HUES64 (cell line): ENCODE measurements around the gene GRK3.

Experiments used
- H3K27ac ChIP-seq: 2 replicates; pipeline ENCODE4 v1.7.0; 2013; ENCODE audit warnings: low read depth, low read length, inconsistent platforms
- H3K27me3 ChIP-seq: 2 replicates; pipeline ENCODE4 v1.6.1; 2013; ENCODE audit warnings: mild to moderate bottlenecking, low read length; ENCODE audit not compliant: insufficient read depth
- H3K36me3 ChIP-seq: 2 replicates; pipeline ENCODE4 v1.6.1; 2013; ENCODE audit warnings: mild to moderate bottlenecking, low read length; ENCODE audit not compliant: insufficient read depth
- H3K4me1 ChIP-seq: 2 replicates; pipeline ENCODE4 v1.6.1; 2013; ENCODE audit warnings: mild to moderate bottlenecking, low read length, moderate library complexity; ENCODE audit not compliant: insufficient read depth
- H3K4me3 ChIP-seq: 2 replicates; pipeline ENCODE4 v1.5.1; 2013; ENCODE audit warnings: mild to moderate bottlenecking, low read length, moderate library complexity
- H3K9ac ChIP-seq: 2 replicates; pipeline ENCODE4 v1.6.1; 2013; ENCODE audit warnings: mild to moderate bottlenecking, low read depth, low read length
- H3K9me3 ChIP-seq: 2 replicates; pipeline ENCODE4 v1.6.1; 2013; ENCODE audit warnings: low read depth, low read length; ENCODE audit not compliant: insufficient read depth
- WGBS: fragments of 150-250, 120-280 bp; methylation state at CpG from one replicate; pipeline ENCODE4 v1.1.7; 2013; ENCODE audit warnings: missing lambda C conversion rate; 5-methylcytosine and 5-hydroxymethylcytosine counted together

GRK3 gene

GRCh38 chr22:25645266-25645665 is 80.8 kb downstream of the GRK3 start:
- no peaks in the 10 kb centered on the region for H3K36me3 ChIP-seq
- H3K27me3 ChIP-seq, result no peaks in the 10 kb centered on the region
- WGBS, result 96% methylated on average over 6 of the region's 6 CpGs
- peaks cover 25% of the 10 kb centered on the region for H3K4me1 ChIP-seq
- 0 out of 2 replicates have a peak, but pooled peaks cover under 1% of the 10 kb centered on the region for H3K9me3 ChIP-seq
- no peak overlapping the region for H3K9ac ChIP-seq
- H3K4me3 ChIP-seq, result no peak overlapping the region
- H3K27ac ChIP-seq, result no peak overlapping the region

GRCh38 chr22:25645964-25646363 is 81.5 kb downstream of the GRK3 start:
- Histone ChIP-seq H3K9me3 (no peaks in the 10 kb centered on the region), H3K27ac (no peak overlapping the region), H3K4me3 (no peak overlapping the region), H3K4me1 (peaks cover 24% of the 10 kb centered on the region), H3K36me3 (no peaks in the 10 kb centered on the region), H3K9ac (no peak overlapping the region), H3K27me3 (no peaks in the 10 kb centered on the region)
- 100% methylated on average over 1 of the region's 1 CpG for WGBS

GRCh38 chr22:25650833-25651232 is 86.4 kb downstream of the GRK3 start:
- H3K9ac ChIP-seq, result no peak overlapping the region
- H3K27ac ChIP-seq, result no peak overlapping the region

GRCh38 chr22:25651332-25652085 is 87.0 kb downstream of the GRK3 start:
- no peak overlapping the region for H3K9ac ChIP-seq
- no peaks in the 10 kb centered on the region for H3K9me3 ChIP-seq
- WGBS, result 100% methylated on average over 3 of the region's 4 CpGs
- H3K4me3 ChIP-seq, result no peak overlapping the region
- no peaks in the 10 kb centered on the region for H3K36me3 ChIP-seq
- H3K27me3 ChIP-seq, result no peaks in the 10 kb centered on the region
- H3K4me1 ChIP-seq, result no peaks in the 10 kb centered on the region
- H3K27ac ChIP-seq, result no peak overlapping the region

More at GRCh38 chr22:25650833-25651232, 86.4 kb downstream of the GRK3 start:
- Histone ChIP-seq H3K36me3 (no peaks in the 10 kb centered on the region), H3K4me1 (no peaks in the 10 kb centered on the region), H3K27me3 (no peaks in the 10 kb centered on the region), H3K9me3 (no peaks in the 10 kb centered on the region), H3K4me3 (no peak overlapping the region)

GRCh38 chr22:25654676-25655075 is 90.2 kb downstream of the GRK3 start:
- no peaks in the 10 kb centered on the region for H3K27me3 ChIP-seq
- no peak overlapping the region for H3K4me3 ChIP-seq
- no peaks in the 10 kb centered on the region for H3K9me3 ChIP-seq
- no peak overlapping the region for H3K27ac ChIP-seq
- H3K9ac ChIP-seq, result no peak overlapping the region
- H3K4me1 ChIP-seq, result no peaks in the 10 kb centered on the region
- no peaks in the 10 kb centered on the region for H3K36me3 ChIP-seq

- no peaks in the 10 kb centered on the region for H3K4me1 ChIP-seq
- no peaks in the 10 kb centered on the region for H3K27me3 ChIP-seq
- no peak overlapping the region for H3K4me3 ChIP-seq
- H3K36me3 ChIP-seq, result no peaks in the 10 kb centered on the region
- H3K9ac ChIP-seq, result no peak overlapping the region
- H3K9me3 ChIP-seq, result no peaks in the 10 kb centered on the region
- no peak overlapping the region for H3K27ac ChIP-seq
- WGBS, result 95% methylated on average over 4 of the region's 4 CpGs
Measured at GRCh38 chr22:25655371-25655935, 91.0 kb downstream of the GRK3 start.

- Histone ChIP-seq H3K9ac (no peak overlapping the region), H3K36me3 (no peaks in the 10 kb centered on the region), H3K27ac (no peak overlapping the region), H3K4me1 (no peaks in the 10 kb centered on the region), H3K9me3 (no peaks in the 10 kb centered on the region), H3K4me3 (no peak overlapping the region), H3K27me3 (no peaks in the 10 kb centered on the region)
Measured at GRCh38 chr22:25656724-25657123, 92.2 kb downstream of the GRK3 start.

- Histone ChIP-seq H3K36me3 (no peaks in the 10 kb centered on the region), H3K4me1 (no peaks in the 10 kb centered on the region), H3K9me3 (no peaks in the 10 kb centered on the region), H3K27me3 (no peaks in the 10 kb centered on the region), H3K27ac (no peak overlapping the region), H3K4me3 (no peak overlapping the region), H3K9ac (no peak overlapping the region)
- 93% methylated on average over 4 of the region's 4 CpGs for WGBS
Measured at GRCh38 chr22:25658633-25659032, 94.2 kb downstream of the GRK3 start.

GRCh38 chr22:25659413-25659812 is 94.9 kb downstream of the GRK3 start:
- WGBS, result 87% methylated on average over 2 of the region's 2 CpGs
- Histone ChIP-seq H3K9me3 (no peaks in the 10 kb centered on the region), H3K27ac (no peak overlapping the region), H3K9ac (no peak overlapping the region), H3K4me3 (no peak overlapping the region), H3K27me3 (no peaks in the 10 kb centered on the region), H3K36me3 (no peaks in the 10 kb centered on the region), H3K4me1 (no peaks in the 10 kb centered on the region)

- no peak overlapping the region for H3K9ac ChIP-seq
- no peak overlapping the region for H3K27ac ChIP-seq
- 91% methylated on average over 3 of the region's 3 CpGs for WGBS
- no peak overlapping the region for H3K4me3 ChIP-seq
- H3K9me3 ChIP-seq, result no peaks in the 10 kb centered on the region
- H3K4me1 ChIP-seq, result no peaks in the 10 kb centered on the region
- no peaks in the 10 kb centered on the region for H3K27me3 ChIP-seq
- no peaks in the 10 kb centered on the region for H3K36me3 ChIP-seq
Measured at GRCh38 chr22:25660336-25660735, 95.9 kb downstream of the GRK3 start.

GRCh38 chr22:25661073-25661472 is 96.6 kb downstream of the GRK3 start:
- 92% methylated on average over 1 of the region's 2 CpGs for WGBS
- Histone ChIP-seq H3K4me3 (no peak overlapping the region), H3K27me3 (no peaks in the 10 kb centered on the region), H3K9me3 (no peaks in the 10 kb centered on the region), H3K36me3 (no peaks in the 10 kb centered on the region), H3K4me1 (no peaks in the 10 kb centered on the region), H3K27ac (no peak overlapping the region), H3K9ac (no peak overlapping the region)
